PC-9 (cell line): ENCODE measurements around the gene KCNJ3.

ENCODE experiments used
- CTCF ChIP-seq: fragments of 200-600 bp; sonication (generic); conservative IDR thresholded peaks from 2 replicates; pipeline ENCODE4 v1.6.1; 2017; ENCODE audit warnings: mixed run types, antibody characterized with exemption, mild to moderate bottlenecking, moderate library complexity
- EZH2 ChIP-seq: fragments of 200-600 bp; sonication (generic); IDR thresholded peaks from 2 replicates; pipeline ENCODE4 v1.8.0; 2017; ENCODE audit warnings: antibody characterized with exemption, low read depth

- no peak for TF ChIP-seq CTCF
- no peak for TF ChIP-seq EZH2
Measured at GRCh38 chr2:154758871-154759270, 60.4 kb downstream of the KCNJ3 start.
